Hematopoietic multipotent progenitor cell treated with erythropoietin and hydrocortisone succinate and interleukin-3 and kit ligand, for 8 days (in vitro differentiated cells): ENCODE data around the gene MVD.
"Not testable (repeated sequence)": the region's sequence is repeated elsewhere in the genome, so short reads cannot be mapped to it uniquely, and the experiment has no call there.

Experiments used
- DNase-seq: peaks from one replicate; pipeline ENCODE4 v3.0.0-alpha.2; 2015

The MVD gene

DNA sequence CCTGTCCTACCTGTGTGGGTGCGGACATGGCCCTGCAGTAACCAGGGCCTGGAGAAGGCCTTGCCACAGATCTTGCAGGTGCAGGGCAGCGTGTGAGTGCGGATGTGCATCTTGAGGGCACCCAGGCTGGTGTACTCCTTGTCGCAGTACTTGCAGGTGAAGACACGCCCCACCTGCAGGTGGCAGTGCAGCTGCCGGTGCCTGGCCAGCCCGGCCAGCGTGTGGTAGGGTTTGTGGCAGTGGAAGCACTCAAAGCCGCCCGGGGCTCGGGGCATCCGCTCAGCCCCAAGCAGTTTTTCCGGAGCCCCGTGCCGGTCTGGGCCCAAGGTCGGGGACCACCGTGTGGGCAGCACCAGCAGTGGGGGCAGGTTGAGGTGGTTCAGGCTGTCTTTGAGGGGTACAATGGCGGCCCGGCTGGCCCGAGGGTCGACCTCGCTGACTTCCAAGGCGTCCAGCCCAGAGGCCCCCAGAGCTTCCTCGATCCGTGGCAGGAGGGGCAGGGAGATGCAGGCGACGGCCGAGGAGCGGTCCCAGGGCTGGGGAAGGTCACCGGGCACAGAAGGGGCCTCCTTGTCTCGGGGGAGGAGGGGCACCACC lies 18.3 kb upstream of the MVD start:
- peak; percentile 18 for DNase-seq

DNA sequence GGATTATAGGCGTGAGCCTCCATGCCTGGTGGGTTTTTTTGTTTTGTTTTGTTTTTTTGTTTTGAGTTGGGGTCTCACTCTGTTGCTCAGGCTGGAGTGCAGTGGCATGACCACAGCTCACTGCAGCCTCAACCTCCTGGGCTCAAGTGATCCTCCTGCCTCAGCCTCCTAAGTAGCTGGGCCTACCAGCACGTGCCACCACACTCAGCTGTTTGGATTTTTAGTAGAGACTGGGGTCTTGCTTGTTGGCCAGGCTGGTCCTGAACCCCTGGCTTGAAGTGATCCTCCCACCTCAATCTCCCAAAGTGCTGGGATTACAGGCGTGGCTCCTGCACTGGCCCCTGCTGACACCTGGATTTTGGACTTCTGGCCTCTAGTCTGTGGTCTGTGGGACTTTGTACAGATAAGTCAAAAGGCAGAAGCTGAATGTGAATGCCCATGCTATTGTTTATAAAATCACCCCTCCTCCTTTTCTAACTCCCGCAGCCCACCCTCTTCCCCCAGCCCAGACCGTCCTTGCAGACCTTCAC lies 17.7 kb upstream of the MVD start:
- DNase-seq = no peak

DNA sequence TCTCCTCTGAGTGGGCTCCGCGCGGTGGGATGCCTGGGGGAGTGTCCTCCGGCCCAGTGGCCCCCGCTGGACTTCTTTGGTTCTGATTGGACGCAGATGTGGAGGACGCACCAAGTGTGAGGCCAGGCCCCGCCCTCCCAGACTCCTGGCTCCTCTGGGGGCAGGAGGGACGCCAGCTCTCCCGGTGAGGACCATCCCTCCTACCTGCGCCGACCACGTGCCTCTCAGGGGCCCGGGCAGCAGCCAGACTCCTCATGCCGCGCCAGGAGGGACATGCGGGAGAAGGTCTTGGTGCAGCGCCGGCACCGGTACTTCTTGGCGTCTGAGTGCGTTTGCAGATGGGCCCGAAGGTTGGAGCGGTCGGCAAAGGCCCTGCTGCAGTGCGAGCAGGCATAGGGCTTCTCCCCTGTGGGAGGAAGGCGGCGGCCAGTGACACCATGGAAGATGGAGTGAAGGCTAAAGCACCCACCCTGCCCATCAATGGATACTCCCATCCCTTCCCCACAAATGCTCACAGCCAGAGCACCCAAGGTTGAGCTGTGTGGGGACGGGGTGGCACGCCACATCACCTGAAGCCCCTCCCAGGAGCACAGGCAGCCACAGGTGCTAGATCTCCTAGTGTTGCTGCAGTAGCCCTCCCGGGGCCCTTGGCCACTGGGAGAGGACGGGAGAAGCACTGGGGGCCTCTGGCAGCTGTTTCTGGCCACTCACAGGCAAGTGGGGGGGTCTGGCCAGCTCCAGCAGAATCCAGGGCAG lies 15.5 kb upstream of the MVD start:
- no peak for DNase-seq

DNA sequence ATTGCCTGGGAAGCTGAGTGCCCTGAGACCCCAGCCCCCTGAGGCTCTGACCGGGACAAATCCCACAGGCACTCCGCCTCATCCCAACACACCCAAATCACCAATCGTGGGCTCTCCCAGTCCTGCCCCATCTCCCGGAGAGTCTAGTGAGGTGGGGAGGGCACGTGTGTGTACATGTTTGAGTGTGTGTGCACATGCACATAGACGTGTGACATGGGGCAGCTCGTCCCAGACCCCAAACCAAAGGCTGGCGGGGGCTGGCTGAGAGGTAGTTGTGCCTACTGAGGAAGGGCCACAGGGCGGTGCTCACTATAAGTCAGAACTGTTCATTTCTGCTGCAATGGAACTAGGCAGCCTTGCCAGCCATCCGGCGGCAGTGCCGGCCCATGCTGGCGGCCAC lies 14.8 kb upstream of the MVD start:
- no peak for DNase-seq

DNA sequence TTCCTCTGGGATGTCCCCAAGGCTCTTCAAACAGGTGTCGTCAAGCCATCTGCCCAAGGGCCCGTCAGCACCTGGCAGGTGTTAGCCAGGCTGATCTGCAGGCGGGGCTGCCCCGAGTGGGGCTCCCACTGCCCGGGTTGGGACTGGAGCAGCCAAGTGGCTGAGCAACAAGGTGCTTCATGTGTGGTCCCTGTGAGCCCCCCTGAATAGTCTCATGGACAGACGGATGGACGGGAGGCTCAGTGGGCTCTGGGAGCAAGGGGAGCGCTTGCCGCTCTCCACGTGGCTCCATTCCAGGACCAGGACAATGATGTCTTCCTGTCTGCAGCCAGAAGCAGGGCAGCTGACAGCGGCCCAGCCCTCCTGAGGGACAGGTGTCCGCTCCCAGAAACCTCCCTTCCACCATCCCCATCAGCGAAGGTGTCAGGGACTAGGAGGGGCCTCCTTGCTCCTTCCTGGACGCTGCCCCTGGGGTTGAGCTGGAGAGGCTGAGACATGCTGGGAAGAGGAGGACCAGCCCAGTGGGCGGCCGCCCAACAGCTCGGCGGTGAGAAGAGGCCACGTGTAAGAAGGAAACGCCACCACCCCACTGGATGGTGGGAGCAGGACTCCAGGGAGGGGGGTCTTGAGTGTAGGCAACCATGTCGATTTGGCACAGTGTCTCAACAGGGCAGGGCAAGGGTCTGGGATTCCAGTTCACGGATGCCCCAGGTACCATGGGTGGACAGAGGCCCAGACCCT lies 13.8 kb upstream of the MVD start:
- no peak for DNase-seq

DNA sequence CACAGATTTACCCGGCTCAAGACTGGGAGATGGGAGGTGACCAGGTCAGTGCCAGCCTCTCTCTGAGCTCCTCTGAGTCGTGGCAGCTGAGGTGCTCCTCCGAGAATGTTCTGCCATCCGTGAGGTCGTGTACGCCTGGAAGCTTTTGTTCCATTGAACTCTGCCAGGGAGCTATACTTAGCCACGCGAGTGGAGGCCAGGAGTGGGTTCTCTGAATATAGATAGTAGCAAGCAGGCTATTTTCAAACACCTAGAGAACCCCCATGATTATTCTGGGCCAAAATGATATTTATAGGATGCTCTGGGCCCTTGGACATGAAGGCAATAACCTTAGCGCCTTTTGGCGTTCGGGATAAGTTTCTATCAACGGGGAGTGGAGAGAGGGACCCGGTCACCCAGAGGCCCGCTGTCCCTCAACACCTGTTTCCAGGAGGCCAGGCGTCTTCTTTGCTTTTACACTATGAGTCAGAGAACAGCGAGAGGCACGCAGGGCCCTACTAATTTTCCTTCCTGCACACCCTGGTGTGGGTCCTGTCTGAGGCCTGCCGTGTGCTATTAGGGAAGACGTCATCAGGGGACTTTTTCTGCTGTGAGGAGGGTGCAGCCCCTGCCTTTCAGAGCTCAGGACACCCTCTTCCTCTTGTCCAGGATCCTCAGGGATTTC lies 11.0 kb upstream of the MVD start:
- DNase-seq = no peak

DNA sequence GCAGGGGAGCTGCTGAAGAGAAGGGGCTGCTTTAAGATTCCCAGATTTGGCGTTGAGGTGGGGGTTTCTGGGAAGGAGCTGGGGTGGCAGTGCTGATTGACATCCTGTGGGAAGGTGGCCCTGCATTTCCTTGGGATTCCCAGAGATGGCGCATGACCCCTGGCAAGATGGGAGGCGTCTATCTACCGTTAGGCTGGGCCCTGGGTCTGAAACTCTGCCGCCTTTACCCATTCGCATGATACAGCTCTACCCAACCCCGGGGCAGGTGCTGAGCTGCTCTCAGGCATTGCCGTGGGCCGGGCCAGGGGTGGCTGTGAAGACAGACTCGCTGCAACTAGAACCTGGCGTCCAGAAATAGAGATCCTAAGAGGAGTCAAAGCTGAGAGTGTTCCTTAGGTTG lies 9.9 kb upstream of the MVD start:
- DNase-seq = no peak

DNA sequence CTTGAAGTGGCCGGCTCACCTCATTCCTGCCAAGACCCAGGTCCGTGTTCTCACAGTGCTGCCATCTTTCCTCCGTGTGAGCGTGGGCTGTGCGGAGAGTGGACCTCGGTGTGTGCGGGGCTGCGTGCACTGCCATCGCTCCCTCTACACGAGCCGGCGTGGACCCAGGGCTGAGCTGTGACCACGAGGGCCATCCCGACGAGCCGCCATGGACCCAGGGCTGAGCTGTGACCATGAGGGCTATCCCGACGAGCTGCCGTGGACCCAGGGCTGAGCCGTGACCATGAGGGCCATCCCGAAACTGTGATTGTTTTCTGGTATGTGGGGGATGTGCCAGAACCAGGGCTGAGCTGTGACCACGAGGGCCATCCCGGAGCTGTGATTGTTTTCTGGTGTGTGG lies 8.9 kb upstream of the MVD start:
- DNase-seq = no peak

DNA sequence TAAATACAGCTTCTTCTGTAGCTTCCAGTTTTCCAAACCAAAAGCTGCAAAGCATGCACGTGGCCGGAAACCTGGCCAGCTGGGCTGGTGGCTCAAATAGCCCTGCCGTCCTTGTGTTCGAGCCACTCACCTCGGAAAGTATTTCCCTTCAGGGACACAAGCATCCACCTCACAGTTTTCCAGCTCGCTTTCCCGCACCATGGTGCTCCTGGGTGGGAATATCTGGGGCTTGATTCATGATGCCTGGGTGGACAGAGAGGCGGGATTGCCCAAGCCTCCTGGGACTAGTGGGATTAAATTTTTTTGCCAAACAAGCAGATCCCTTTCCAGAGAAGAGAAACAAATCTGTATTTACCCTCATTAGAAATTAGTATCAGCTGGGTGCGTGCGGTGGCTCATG lies 7.1 kb upstream of the MVD start:
- DNase-seq = no peak

DNA sequence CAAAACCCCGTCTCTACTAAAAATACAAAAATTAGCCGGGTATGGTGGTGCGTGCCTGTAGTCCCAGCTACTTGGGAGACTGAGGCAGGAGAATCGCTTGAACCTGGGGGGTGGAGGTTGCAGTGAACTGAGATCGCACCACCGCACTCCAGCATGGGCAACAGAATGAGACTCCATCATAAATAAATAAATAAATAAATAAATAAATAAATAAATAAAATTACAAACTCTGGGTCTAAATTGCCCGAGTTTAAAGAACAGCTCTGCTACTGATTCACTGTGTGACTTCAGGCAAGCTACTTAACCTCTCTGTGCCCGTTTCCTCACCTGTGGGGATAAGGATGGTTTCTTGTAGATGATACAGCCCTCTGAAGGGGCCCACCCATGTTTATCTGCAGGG lies 6.6 kb upstream of the MVD start:
- not testable (repeated sequence) for DNase-seq

DNA sequence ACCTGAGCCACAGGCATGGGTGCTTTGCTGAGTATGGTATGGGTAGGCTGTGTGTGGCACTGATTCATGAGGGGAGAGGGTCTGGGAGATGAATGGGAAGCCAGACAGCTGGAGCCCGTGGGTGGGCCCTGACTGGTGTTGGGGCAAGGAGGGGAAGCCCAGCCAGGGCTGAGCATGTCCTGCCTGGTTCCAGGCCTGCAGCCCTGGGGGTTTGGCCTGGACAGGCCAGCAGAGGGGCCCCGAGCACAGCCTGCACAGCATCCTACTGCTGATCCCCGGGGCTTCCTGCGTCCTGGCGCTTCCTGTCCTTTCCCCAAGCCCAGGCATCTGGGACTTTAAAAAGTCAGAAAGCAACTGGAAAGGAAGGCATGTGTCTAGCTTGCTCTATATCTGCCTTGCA lies 4.6 kb upstream of the MVD start:
- DNase-seq = no peak

DNA sequence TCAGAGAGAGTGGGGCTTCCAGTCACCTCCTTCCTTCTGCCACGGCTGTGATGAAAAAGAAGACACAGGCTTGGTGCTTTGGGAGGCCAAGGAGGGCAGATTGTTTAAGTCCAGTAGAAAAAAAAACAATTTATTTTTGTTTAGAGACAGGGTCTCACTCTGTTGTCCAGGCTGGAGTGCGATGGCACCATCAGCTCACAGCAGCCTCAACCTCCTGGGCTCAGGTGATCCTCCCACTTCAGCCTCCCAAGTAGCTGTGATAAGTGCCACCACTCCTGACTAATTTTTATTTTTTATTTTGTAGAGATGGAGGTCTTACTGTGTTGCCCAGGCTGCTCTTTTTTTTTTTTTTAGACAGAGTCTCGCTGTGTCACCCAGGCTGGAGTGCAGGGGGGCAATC lies 2.7 kb upstream of the MVD start:
- no peak for DNase-seq

DNA sequence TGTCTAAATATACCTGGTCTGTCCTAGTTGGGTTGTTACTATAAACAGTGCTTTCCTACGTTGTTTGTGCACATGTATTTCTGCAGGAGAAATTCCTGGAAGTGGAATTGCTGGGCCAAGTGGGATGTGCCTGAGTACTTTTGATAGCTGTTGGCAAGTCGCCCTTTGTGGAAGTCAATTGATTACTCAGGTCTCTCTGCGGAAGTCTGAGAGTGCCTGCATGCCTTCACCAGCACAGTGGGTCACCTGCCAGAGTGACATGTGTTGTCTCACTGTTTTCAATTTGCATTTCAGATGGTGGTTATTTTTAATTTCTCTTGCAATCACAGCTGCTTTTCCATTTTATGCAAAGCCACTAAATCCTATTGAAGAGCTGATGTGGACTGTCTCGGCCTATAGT lies 2.3 kb upstream of the MVD start:
- peak; percentile 20 for DNase-seq

DNA sequence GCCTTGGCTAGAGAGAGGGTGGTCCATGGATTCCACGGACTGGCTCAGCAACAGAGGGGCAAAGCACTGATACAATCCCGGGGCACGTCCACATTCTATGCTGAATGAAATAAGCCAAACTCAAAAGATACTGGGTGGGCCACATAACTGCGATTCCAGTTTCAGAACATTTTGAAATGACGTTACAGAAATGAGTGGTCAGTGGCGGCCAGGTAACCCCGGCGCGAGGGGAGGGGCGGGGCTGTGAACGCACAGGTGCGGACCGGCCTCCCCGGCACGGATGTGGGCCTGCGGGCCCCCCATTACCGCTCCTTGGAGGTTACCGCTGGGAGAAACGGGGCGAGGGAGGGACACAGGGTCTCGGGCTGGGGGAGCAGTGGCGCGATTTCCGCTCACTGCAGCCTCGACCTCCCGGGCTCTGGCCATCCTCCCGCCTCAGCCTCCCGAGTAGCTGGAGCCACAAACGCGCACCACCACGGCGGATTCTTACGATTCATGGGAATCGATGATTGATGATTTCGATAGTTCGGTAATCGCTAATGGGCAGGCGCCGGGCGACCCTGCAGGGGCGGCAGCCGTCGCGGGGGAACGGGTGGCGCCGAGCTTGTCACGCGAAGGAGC lies 559 bp downstream of the MVD start:
- peak; percentile 14 for DNase-seq

DNA sequence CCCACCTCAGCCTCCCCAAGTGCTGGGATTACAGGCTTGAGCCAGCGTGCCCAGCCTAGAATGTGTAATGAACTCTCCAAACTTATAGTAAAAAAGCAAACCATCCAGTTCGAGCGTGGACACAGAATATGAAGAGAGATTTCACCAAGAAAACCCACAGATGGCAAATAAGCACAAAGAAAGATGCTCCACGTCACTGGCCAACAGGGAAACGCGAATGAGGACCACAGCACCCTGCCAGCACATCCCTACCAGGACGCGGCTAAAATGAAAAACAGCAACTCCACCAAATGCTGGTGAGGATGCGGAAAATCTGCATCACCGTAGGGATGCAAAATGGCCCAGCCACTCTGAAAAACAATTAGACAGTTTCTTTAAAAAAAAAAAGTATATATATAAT lies 1.4 kb downstream of the MVD start:
- DNase-seq = no peak

DNA sequence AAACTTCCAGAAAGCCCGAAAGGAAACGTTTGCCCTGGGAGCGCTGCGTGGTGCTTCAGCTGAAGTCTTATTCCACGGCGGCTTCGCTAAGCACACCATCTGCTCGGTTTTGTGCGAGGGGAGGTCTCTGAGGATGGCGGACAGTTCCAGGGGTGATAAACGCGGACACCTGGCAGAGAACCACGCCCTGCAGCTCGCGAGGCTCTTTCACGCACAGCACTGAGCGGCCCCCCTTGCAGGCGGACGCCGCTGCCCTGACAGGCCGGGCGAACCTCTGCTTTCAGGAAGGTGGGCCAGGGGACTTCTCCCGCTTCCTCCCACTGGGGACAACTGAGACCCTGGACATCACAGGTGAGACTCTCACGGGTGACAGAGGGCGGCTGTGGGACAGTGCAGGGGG lies 3.7 kb downstream of the MVD start:
- no peak for DNase-seq

DNA sequence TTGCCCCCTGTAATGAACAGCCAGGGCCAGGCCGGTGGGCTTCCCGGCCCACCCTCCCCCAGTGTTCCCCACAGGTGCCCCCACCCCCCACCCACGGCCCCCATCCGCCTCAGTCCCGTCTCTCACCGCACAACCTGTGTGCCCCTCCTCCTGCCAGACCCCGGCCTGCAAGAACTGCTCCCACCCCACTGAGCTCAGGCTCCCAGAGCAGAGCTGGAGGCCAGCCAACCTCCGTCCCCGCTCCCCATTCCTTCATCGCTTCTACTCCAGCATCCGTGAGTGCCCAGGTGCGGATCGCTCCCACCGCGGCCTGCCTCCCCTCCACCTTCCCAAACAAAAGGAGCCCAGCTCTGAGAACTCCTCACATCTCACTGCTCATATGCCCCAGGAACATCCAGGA lies 4.2 kb downstream of the MVD start:
- DNase-seq = no peak

DNA sequence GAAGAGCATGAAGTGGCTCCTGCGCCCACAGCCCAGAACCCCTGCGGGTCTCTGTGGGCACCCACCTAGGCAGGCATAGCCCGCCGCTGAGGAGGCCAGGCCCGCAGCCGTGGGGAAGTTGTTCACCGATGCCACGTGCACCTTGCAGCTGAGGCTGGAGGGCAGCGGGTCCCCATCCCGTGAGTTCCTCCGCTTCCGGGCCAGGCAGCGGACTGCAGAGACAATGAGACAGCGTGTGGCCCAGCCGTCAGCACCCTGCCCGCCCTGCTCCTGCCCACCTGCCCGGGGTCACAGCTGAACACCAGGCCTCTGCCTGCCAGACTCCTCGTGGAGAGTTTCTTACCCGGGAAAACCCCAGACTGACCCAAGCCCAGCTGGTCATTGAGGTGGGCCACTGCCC lies 5.5 kb downstream of the MVD start:
- DNase-seq = no peak

DNA sequence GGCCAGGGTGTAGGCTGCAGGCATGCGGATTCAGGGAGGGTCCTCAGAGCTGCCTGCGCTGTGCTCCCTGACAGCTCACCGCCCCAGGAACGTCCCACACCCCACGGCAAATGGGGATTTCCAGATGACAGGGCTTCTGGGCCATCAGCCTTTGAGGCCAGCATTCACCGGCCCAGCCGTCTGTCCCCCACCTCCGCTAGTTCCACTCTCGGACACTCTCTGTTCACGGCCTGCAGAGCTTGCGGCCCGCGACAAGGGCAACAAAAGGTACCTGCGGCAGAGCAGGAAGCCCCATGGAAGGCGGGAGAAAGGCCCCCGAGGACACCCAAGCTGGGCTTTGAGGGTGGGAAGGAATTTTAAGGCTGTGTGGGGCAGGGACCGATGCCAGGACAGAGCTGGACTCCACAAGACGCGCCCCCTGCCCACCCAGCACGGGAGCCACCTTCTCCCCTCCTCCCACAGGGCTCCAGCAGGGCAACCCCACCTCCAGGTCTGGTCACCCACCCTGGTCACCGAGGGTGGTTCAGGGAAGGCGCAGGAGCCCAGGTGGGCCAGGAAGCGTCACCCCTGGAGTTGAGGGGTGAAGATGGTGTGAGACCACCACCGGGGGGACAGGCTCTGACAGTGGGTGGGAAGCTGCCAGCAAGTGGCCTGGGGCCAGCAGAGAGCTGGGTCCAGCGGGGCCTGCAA lies 6.5 kb downstream of the MVD start:
- no peak for DNase-seq

DNA sequence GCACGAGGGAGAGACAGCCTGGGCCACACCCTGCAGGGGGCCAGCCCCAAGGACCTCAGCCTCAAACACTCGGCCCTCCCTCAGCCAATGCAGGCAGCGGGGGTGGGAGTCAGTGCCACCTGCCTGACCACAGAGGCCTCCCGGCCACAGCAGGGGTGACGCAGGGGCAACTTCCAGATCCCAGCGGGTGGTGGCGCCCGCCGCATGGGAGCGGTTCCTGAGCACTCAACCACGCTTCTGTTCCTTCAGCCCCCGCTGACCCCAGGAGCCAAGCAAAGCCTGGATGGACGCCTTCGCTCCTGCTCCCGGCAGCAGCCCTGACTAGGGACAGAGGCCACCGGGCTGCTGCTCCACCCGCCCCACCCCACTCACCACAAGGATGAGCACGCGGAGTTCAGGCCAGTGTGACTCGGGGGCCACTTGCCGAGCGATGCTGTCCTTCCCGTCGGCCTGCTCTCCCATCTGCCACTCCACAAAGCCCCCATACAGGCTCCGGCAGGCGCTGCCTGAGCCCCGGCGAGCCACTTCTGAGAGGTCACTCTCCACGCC lies 7.1 kb downstream of the MVD start:
- DNase-seq = no peak

DNA sequence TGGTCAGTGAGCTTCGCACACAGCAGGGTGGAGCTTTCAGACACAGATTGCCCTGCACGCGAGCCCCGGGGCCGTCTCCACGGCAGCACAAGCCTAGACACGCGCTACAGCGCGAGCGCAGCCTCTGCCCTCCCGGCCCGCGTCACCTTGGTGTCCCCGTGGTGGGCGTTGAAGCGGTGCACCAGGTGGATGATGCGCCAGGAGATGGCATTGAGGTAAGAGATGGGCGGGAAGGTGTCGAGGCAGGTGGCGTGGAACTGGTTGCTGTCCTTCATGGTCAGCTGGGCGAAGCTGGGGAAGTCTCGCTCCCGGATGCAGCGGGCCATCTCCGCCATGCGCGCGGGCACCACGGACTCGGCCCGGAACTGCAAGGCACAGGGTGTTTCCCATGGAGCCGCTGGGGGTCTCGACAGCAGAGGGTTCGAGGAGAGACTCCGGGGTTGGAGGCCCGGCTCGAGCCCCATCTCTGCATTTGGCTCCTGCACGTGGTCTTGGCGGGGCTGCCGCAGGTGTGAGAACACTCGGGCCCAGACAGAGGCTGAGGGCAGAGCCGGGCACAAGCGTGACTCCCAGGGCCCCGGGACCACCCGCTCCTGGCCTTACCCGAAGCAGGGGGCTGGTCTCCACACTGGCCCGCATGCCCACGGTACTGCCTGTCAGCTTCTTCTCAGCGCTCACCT lies 7.7 kb downstream of the MVD start:
- DNase-seq = no peak
